Mammary epithelial cell (primary cell): ENCODE data around the gene PPP1R12B.
"Not testable (repeated sequence)": the region's sequence is repeated elsewhere in the genome, so short reads cannot be mapped to it uniquely, and the experiment has no call there.

Source experiments
- CTCF ChIP-seq, 2 donors: IDR thresholded peaks in 1 of 2; conservative IDR thresholded peaks in 1 of 2; 2 replicates each; pipeline ENCODE4 v1.5.1; 2011 to 2012; ENCODE audit warnings: inconsistent platforms in 2 of 2, low read length in 2 of 2, mild to moderate bottlenecking in 2 of 2, control low read depth in 1 of 2, low read depth in 1 of 2; ENCODE audit not compliant: insufficient read depth in 1 of 2; ENCODE audit errors: extremely low read depth in 1 of 2
- EZH2 ChIP-seq: IDR thresholded peaks from 2 replicates; pipeline ENCODE4 v1.6.1; 2012; ENCODE audit warnings: low read length, inconsistent platforms, borderline replicate concordance

GRCh38 chr1:202508863-202509262 lies 160.4 kb downstream of the PPP1R12B start:
- TF ChIP-seq CTCF (conservative IDR thresholded peaks at IDR 0.05 in 1 of 2, IDR thresholded peaks at IDR 0.05 in 1 of 2; ENCODE audit: extremely low read depth in 1 of 2, insufficient read depth in 1 of 2, low read depth in 1 of 2, low read length in 2 of 2); EZH2: not testable (repeated sequence)
